NCI-H128 (cell line): Measurements from ENCODE around the gene TM9SF1.
A peak's percentile ranks its signal among the peaks of the same experiment; 100 is the strongest.

Source experiments
- DNase-seq: peaks from one replicate; lab custom pipeline; 2025; ENCODE audit not compliant: unreplicated experiment; lab: John Stamatoyannopoulos, UW

TM9SF1 gene, protein sequence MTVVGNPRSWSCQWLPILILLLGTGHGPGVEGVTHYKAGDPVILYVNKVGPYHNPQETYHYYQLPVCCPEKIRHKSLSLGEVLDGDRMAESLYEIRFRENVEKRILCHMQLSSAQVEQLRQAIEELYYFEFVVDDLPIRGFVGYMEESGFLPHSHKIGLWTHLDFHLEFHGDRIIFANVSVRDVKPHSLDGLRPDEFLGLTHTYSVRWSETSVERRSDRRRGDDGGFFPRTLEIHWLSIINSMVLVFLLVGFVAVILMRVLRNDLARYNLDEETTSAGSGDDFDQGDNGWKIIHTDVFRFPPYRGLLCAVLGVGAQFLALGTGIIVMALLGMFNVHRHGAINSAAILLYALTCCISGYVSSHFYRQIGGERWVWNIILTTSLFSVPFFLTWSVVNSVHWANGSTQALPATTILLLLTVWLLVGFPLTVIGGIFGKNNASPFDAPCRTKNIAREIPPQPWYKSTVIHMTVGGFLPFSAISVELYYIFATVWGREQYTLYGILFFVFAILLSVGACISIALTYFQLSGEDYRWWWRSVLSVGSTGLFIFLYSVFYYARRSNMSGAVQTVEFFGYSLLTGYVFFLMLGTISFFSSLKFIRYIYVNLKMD

DNA sequence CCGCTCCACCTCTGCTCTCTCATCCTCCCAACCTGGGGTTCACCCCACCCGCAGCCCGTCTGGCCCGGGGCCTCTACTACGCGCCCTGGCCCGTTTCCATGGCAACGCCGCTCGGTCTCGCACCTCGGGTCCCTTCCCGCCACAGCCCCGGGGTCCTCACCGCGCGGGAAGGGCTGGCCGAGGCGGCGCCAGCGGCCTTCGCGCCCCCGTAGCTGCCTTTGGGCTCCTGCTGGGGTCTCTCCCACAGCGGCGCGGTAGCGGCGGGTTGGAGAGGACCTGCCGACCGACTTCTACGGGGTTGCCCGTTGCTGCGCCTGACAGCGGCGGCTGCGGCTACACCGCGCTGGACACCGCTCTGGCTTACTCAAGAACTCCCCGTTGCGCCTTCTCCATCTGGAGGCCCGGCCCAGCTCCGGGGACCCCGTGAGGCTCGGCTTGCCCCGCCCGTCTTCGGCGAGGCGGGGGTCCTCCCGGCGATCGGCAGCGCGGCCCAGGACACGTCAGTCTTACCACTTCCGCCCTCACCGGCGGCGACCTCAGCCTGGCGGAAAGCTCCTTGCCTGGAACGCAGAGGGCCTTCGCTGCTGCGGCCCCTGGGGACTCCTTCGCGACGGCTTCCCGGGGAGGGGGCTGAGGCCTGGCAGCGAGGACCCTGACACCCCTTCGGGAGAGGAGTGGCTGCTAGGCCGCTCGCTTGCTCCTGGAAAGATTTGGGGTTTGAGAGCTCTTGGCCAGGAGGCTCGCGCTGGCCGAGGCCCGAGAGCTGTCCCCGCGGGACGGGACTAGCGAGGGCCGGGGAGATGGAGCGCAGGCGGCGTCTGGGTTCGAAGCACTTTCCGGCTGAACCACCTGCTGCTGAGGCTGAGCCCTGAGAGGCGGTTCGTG is at the start of gene TM9SF1:
TM9SF1 (minus strand) TSS at position 256 of the 885 bp plus-strand sequence. CDS start 422 bp downstream, outside the sequence.
- peak; percentile 38 for DNase-seq

GRCh38 chr14:24243336-24243836 is 48.1 kb upstream of the TM9SF1 start:
- DNase-seq, result no peak

GRCh38 chr14:24241829-24242443 is 46.7 kb upstream of the TM9SF1 start:
- DNase-seq, result peak; percentile 92

- no peak for DNase-seq
These were observed 45.1 kb upstream of the TM9SF1 start for GRCh38 chr14:24240110-24240918.

DNA sequence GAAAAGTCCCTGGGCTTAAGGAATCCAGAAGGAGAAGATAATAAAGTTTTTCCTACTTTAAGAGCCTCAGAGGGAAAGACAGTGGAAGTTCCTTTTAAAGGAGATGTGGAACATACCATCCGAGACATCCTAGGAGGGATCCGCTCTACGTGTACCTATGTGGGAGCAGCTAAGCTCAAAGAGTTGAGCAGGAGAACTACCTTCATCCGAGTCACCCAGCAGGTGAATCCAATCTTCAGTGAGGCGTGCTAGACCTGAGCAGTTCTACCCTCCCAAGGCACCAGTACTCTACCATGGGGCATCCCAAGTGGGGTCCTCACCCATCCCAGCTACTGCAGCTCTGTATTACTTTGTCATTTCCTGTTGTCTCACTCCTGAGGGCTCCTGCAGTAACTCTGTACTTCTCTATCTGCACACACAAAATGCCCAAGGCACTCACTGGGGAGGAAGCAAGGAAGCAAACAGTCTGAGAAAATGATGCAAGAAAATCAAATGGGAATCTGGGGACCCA is 43.3 kb upstream of the TM9SF1 start:
- no peak for DNase-seq

DNA sequence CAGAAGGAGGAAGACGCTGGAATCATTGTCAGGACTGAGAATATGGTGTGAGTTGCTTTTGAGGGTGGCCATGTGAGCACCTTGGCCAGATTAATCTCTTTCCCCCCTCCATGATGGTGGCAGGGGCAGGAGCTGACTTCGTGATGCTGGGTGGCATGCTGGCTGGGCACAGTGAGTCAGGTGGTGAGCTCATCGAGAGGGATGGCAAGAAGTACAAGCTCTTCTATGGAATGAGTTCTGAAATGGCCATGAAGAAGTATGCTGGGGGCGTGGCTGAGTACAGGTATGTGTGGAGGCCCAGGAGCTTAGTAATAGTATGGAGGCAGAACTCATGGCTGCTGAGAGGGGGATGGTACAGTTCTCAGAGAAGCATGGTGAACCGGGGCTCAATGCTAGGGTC is 42.9 kb upstream of the TM9SF1 start:
- DNase-seq, result no peak

GRCh38 chr14:24237463-24237955 is 42.3 kb upstream of the TM9SF1 start:
- DNase-seq, result no peak

DNA sequence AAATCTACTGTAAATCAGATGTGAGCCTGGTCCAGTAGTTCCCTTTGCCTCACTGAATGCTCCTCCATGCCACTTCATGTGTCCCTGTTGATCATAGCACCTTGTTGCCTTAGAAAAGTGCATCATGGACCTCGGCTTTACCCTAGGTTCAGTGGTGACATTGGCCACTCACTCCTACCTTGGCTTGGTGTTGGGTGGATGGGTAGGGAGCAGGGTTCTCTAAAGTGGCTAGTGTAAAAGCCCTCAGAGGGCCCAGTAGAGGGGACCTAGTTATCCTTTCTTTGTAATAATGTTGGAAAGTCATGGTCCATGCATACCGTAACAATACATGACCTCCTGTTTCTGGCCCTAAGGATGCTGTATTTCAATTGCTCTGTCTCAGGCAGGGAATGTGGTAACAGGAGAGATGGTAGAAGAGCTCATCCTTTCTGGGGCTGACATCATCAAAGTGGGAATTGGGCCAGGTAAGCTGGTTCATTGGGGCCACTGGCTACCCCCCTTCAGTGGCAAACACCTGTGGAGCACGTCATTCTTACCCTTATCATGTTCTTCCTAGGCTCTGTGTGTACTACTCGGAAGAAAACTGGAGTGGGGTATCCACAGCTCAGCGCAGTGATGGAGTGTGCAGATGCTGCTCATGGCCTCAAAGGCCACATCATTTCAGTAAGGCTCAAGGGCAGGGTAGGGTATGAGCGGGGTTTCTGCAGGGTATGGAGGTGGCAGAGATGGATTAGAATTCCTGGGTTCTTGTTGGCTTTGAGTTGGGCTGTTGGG is 41.6 kb upstream of the TM9SF1 start:
- no peak for DNase-seq

GRCh38 chr14:24235804-24236688 is 40.8 kb upstream of the TM9SF1 start:
- DNase-seq, result no peak

DNA sequence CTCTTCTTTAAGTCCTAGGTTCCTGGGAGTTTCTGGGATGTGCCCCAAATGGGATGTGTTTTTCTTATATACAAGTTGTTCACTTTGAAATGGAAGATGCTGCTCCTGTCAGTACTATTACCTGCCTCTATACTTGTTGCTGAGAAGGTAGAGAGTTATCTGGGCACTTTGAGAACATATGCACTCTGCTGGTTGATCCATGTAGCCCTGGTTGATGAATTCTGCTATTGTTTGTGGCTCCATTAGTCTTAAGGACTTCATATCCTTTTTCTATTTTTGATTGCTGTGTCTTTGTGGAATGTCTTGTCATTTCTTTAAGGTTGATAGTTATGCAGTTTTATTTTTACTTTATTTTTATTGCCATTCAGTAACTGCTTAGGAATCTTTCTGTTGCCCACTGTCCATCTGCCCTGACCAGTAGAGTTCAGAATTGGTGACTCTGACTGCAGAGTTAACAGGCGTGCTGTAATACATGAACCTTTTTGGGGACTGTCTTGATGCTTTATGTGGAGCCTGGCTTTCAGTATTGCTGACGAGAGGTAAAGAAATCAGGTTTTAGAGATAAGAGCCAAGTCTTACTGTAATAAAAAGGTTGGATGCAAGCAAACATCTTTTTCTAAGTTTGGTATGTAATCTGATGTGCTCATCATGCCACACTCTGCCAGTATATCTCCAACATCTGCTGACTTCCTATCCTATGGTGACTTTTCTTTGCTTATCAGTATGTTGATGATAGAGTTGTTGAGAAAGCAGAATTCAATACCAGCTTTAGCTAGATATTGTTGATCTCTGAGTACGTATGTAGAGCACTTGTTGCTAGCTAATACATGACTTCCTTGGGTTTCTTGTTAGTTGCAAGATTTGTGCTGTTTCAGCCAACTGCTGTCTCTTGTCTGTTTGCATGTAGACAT is 39.1 kb upstream of the TM9SF1 start:
- no peak for DNase-seq

DNA sequence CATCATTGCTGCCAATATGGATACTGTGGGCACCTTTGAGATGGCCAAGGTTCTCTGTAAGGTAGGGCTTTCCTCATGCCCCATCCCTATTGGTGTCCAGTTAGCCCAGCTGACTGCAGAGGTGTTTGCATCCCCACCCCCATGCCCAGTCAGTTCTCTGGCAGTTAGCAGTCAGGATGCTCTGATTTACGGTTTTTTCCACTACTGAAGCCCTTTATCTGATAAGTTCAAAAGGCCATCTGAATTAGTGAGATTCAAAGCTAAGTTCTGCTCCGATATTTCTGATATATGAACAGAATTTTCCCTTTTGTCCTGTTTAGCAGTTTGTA is 38.3 kb upstream of the TM9SF1 start:
- DNase-seq, result no peak

DNA sequence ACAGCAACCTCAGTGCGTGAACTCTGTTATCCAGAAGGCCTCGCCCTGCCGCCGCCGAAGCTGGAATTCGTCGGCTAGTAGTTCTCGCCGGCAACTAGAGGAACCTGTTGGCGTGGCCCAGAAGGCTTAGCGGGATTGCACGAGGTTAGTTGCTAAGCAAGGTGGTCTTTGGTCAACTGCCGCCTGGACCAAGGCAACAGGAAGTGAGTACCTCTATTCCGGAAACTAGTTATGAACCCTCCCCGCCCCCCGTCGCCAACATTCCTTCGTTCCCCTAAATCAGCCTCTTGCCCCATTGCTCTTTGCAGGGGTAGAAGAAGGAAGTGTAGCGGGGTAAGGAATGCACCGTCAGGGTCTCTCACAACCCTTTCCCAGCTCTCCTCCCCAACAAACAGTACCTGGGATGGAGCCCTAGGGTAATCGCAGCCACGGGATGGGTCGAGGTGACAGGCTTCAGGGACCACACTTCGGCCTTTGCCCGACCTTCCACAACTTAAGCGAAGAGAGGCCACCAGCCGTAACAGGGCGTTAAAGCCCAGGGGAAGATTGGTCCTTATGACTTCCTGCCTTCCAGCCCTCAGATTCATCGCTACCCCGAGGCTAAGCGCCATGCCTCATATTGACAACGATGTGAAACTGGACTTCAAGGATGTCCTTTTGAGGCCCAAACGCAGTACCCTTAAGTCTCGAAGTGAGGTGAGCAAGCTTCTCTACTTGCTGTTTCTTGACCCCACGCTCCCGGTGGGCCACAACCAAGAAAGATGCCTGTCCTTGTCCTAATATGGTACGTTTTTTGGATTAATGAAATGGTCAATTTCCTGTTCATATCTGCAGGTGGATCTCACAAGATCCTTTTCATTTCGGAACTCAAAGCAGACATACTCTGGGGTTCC is 37.6 kb upstream of the TM9SF1 start, which contains the start of gene GMPR2:
GMPR2 (plus strand) TSS at position 285 of the 893 bp plus-strand sequence; CDS start at position 610, 325 bp downstream.
- no peak for DNase-seq

GRCh38 chr14:24232121-24232644 is 36.9 kb upstream of the TM9SF1 start, which contains the start of gene NEDD8:
TSS of gene NEDD8 (minus strand) at chr14:24232367. CDS start at chr14:24232267, 100 bp downstream.
- peak; percentile 83 for DNase-seq

GRCh38 chr14:24231263-24232120 is 36.3 kb upstream of the TM9SF1 start:
- no peak for DNase-seq

DNA sequence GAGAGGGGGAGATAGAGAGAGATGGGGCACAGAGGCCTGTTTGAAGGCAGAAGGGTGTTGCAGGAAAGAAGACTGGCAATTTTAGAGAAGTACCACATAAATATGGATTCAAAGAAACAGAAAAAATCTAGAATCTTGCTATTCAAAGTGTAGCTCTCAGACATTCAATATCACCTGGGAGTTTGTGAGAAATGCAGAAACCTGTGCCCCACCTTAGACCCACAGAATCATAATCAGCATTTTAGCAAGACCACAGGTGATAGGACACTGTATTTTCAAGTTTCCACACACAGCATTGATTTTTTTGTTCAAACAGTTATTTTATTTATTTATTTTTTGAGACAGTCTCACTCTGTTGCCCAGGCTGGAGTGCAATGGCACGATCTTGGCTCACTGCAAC is 33.7 kb upstream of the TM9SF1 start:
- no peak for DNase-seq
